Measurements from ENCODE around the gene PLCL1.
A peak's percentile ranks its signal among the peaks of the same experiment; 100 is the strongest.

DNA sequence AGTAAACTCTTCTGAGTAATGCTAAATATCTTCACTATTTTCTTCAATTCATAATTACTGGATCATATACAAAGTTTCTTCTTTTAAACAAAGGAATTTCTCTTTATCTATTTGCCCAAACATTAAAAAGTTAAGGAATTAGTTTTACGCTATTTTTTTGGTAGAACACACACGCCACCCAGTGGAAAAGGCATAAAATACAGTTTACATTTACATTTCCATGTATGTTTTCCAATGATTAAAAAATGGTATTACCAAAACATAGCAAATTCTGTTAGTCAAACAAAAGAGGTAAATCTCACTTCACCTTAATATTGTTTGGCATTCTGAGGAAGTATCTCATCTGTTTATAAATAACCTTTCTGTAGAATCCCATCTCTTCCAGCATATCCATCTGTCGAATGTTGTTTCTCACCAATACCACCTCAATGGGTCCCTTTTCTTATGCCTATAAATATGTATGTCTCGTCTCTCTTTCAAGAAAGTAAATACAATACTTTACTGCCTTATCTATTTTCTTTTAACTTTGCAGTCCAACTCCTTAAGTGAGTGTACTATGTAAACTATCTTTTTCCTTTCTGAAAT is 26.5 kb upstream of the PLCL1 start:
- TF ChIP-seq, protein P1, sequence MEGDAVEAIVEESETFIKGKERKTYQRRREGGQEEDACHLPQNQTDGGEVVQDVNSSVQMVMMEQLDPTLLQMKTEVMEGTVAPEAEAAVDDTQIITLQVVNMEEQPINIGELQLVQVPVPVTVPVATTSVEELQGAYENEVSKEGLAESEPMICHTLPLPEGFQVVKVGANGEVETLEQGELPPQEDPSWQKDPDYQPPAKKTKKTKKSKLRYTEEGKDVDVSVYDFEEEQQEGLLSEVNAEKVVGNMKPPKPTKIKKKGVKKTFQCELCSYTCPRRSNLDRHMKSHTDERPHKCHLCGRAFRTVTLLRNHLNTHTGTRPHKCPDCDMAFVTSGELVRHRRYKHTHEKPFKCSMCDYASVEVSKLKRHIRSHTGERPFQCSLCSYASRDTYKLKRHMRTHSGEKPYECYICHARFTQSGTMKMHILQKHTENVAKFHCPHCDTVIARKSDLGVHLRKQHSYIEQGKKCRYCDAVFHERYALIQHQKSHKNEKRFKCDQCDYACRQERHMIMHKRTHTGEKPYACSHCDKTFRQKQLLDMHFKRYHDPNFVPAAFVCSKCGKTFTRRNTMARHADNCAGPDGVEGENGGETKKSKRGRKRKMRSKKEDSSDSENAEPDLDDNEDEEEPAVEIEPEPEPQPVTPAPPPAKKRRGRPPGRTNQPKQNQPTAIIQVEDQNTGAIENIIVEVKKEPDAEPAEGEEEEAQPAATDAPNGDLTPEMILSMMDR (IDR thresholded peaks at IDR 0.05; ENCODE audit: insufficient read depth, low read length) = peak; percentile 38
- TF ChIP-seq POLR2AphosphoS5 (IDR thresholded peaks at IDR 0.05; ENCODE audit: low read depth) = no peak

All from HL-60 (cell line).